DMS153 treated with DMSO at 0.1 percent for 48 hours (cell line): ENCODE measurements around the gene MTCH1.

Experiments
- DNase-seq: peaks from one replicate; lab custom pipeline; 2025; ENCODE audit not compliant: unreplicated experiment; lab: John Stamatoyannopoulos, UW

Gene MTCH1

GRCh38 chr6:36973190-36973589, 12.8 kb downstream of the MTCH1 start:
- no peak for DNase-seq

GRCh38 chr6:36971921-36972673, 13.9 kb downstream of the MTCH1 start:
- no peak for DNase-seq

DNA sequence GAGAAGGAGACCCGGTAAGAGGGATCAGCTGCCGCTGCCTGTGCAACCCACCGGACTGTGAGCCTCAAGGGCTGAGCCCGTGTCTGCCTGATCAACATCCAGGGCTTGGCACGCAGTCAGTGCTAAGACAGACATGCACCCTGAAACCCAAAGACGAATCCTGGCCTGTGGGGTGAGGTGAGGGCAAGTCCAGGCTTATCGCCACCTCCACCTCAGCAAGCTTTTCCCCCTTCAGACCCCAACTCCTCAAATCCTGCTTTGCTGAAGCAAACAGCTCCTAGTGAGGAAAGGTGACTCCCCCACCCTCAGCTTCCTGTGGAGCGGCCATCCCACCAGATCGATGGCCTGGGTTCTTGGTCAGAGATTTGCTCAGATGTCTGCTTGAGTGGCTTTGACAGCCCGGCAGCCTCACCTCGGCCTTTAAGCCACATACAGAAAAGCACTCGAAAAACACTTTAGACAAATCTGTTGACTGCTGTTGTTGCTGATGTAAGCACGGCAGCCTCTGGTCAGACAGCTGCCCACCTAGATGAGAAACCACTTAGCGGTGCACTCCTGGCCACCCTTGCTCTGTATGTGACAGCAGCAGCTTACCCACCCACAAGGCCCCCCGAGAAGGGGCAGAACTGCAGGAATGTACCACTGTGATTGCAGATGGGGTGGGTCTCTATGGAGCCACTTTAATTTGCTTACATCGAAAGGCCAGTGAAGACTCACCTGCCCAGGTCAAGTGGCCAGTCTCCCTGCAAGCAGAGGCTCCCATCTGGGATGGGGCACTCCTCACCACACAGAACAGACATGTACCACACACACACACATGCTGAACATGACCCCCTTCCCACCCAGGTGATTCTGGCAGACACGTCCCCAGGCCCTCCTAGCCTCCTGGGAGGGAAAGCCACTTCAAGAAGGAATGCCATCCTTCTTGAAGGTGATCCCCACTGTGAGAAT, 14.8 kb downstream of the MTCH1 start:
- DNase-seq: no peak

GRCh38 chr6:36969988-36970891, 15.8 kb downstream of the MTCH1 start:
- DNase-seq: no peak

- no peak for DNase-seq
Observed at GRCh38 chr6:36969240-36969691, 16.7 kb downstream of the MTCH1 start.

DNA sequence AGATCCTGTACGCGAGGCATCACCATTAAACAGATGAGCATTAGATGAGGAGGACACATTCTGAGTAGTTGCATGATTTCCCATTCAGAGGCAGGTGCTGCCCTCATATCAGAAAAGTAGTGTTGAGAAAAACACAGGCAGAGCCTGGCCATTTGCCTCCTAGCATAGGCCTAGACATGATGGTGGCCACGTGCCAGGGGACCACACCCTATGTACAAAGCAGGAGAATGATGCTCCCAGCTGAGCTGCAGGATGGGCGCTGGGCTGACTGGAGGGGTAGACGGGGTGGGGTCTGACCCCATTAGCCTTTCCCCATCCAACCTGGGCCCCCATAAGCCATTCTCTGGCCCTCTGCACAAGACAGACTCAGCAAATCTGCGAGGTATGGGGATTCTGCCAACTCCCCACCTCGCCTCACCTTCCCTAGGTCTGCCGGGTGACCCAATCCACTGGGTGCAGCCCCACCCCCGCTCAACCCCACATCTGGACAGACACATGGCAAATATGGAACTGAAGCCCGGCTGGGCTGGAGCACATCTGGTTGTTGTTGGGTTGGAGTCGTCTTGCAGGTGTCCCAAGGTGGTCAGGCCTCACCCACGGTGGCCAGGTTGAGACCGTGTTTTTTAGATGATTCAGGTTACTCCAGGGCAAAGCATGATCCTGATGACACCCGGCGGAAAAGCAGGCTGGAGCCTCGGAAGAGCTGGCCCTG, 17.6 kb downstream of the MTCH1 start:
- no peak for DNase-seq

DNA sequence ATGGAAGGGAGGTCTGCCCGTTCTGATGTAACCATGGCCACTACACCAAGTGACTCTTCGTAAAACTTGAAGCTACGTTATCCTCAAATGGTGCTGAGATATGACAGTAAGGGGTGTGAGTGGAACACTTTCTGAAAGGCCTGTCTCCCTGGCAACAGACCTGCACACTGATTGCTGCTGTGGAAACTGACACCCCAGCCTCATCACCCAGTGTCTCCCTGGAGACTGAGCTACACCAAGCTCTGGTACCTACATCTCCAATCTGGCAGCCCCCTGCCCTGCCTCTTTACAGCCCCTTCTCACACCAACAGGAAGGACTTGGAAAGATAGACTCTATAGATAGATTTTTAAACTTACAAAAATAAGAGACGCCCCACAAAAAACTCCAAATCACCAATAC, 18.2 kb downstream of the MTCH1 start:
- no peak for DNase-seq

DNA sequence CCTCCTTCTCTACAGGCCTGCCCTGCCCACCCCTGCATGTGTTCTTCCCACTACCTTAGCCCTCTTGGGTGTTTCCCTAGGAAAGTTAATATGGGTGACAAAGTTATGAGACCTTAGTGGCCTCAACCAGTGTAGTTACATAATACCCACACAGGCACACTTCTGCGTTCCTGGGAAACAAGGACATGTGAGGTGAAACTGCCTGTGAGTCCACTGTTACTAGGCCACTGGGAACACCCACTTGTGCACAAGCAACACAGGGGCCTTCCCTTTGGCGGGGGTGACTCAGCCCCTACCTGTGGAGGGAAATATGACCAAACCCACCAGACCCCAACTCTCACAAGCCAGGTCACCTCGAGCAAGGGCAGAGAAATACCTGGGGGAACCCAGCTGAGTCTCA, 18.7 kb downstream of the MTCH1 start:
- no peak for DNase-seq

DNA sequence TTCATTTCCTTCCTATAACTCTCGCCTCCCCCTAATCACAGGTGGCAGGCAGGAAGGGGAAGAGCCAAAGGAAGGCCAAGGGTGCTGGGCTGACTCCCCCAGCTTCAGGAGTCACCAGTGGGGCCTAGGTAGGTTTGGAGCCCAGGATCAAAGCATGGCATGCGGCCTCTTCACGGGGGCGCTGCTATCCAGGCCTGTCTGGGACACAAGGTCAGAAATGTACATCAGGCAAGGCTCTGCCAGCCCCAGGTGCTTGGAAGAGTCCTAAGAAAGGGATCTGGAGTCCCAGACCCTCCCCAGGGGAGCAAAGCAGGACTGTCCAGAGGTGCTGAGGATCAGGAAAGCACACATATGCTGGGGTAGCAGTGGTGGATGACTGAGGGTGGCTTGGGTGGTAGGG, 21.1 kb downstream of the MTCH1 start:
- DNase-seq: no peak

GRCh38 chr6:36964349-36964748, 21.6 kb downstream of the MTCH1 start:
- no peak for DNase-seq

DNA sequence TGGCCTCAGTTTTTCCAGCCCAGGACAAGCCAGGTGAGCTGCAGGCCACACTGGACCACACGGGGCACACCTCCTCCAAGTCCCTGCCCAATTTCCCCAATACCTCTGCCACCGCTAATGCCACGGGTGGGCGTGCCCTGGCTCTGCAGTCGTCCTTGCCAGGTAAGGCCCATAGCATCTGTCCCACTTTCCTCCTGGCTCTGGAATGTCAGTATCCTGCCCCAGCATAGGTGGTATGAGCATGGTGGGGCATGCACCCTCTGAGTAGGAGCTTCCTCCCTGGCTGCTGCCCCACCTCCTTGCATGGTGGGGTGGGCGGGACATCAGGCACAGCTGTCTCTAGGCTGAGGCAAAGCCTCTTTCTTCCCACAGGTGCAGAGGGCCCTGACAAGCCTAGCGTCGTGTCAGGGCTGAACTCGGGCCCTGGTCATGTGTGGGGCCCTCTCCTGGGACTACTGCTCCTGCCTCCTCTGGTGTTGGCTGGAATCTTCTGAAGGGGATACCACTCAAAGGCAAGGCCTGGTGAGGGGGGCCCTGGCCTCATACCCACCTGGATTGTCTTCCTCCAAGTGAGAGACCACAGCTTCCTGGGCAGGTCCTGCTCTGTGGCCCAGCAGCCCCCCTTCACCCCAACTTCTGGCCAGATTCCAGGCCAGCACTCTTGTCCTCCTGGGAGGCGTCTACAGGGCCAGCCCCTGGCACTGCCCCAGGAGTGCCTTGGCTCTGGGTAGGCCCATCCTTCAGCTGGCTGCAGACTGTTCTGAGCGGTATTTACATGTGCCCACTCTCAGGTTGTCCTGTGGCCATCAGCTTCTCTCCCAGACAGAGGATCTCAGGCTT, 22.3 kb downstream of the MTCH1 start:
- DNase-seq: no peak

DNA sequence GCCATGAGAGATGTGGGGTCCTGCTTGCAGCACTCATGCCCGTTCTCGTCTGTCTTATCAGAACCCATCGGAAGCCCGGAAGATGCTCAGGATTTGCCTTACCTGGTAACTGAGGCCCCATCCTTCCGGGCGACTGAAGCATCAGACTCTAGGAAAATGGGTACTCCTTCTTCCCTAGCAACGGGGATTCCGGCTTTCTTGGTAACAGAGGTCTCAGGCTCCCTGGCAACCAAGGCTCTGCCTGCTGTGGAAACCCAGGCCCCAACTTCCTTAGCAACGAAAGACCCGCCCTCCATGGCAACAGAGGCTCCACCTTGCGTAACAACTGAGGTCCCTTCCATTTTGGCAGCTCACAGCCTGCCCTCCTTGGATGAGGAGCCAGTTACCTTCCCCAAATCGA, 23.1 kb downstream of the MTCH1 start:
- DNase-seq: no peak

DNA sequence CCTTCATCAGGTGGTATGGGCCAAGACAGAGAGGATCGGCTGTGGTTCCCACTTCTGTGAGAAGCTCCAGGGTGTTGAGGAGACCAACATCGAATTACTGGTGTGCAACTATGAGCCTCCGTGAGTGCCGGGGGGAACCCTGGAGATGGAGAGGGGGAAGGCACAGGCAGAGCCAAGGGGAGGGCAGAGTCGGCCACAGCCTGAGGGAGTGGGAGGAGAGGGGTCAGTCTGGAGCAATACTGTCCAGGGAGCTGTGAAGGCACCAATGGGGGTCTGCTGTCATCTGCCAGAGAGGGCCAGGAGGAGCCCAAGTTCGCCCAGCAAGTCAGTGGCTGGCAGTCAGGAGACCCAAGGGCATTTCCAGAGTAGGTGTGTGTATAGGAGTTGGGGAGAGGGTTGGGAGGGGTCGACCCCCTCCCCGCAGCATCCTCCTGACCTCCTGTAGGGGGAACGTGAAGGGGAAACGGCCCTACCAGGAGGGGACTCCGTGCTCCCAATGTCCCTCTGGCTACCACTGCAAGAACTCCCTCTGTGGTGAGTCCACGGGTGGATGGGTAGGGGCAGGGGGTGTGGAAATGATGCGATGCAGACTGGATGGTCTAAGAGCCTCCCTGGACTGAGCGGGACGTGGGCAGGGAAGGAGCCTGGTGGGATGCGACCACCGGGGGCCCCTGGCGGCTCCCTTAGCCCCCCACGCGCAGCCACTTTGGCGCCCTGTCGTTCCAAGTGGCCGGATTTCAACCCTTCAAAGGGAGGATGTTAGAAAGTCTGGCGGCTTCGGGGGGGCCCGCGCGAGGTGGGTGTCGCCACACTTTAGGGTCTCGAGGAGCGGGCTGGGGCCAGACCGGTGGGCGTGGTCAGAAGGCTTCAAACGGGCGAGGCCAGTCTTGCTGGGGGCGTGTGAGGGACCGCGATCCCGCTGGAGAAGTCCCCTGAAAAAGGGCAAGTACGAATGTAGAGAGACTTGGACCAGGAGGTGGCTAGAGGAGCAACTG, 24.3 kb downstream of the MTCH1 start:
- DNase-seq: no peak

- DNase-seq: no peak
Observed at GRCh38 chr6:36959555-36960250, 26.3 kb downstream of the MTCH1 start.

DNA sequence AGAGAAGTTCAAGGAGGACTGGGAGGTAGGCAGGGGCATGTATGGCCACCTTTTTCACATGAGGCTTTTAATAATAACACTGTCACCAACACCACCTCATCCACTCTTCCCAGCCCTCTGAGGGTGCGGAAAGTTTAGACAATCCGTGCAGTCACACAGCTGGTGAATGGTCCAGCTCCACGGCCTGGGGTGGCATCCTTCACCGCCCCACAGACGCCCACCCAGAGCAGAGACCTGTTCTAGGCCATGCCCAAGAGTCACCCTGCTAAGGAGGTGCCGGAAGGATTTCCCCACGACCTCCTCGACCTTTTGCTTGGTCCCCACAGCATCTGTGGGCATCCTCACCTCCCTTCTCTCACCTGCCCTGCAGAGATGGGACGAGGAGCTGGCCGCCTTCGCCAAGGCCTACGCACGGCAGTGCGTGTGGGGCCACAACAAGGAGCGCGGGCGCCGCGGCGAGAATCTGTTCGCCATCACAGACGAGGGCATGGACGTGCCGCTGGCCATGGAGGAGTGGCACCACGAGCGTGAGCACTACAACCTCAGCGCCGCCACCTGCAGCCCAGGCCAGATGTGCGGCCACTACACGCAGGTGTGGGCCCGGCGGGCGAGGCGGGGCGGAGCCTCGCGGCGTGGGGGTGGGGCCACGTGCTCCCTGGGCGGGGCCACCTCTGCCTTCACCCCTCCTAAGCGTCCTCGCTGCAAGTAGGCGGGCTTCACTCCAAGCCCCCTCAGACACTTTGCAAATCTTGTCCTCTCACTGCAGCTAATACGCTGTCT, 27.0 kb downstream of the MTCH1 start:
- DNase-seq: no peak

- no peak for DNase-seq
Observed at GRCh38 chr6:36957773-36958271, 28.2 kb downstream of the MTCH1 start.

- DNase-seq: no peak
Observed at GRCh38 chr6:36956446-36956820, 29.6 kb downstream of the MTCH1 start.
